MV-4-11 (cell line): ENCODE results near the gene HAUS1.
"Not testable (repeated sequence)": the region's sequence is repeated elsewhere in the genome, so short reads cannot be mapped to it uniquely, and the experiment has no call there.

Source experiments
- DNase-seq: peaks from one replicate; lab custom pipeline; 2025; lab: John Stamatoyannopoulos, UW

Gene HAUS1

GRCh38 chr18:46088501-46088900 is 15.7 kb upstream of the HAUS1 start:
- not testable (repeated sequence) for DNase-seq

GRCh38 chr18:46095532-46095931 is 8.7 kb upstream of the HAUS1 start:
- DNase-seq, result no peak

- DNase-seq, result no peak
These were observed 7.4 kb upstream of the HAUS1 start for GRCh38 chr18:46096651-46097300.

- DNase-seq, result no peak
These were observed 6.8 kb upstream of the HAUS1 start for GRCh38 chr18:46097431-46097800.

- peak; percentile 77 for DNase-seq
These were observed 6.2 kb upstream of the HAUS1 start, which contains the start of gene ATP5F1A for GRCh38 chr18:46097801-46098615. ATP5F1A (minus strand) TSS chr18:46098296; CDS start chr18:46098231, 65 bp downstream.

- no peak for DNase-seq
These were observed 5.6 kb upstream of the HAUS1 start for GRCh38 chr18:46098616-46098933.

- no peak for DNase-seq
These were observed 4.7 kb upstream of the HAUS1 start for GRCh38 chr18:46099463-46099862.

GRCh38 chr18:46109386-46109785 is 5.2 kb downstream of the HAUS1 start:
- no peak for DNase-seq

- no peak for DNase-seq
These were observed 6.2 kb downstream of the HAUS1 start for GRCh38 chr18:46110406-46110805.

- no peak for DNase-seq
These were observed 9.6 kb downstream of the HAUS1 start for GRCh38 chr18:46113751-46114150.

GRCh38 chr18:46126625-46127024 is 22.4 kb downstream of the HAUS1 start:
- not testable (repeated sequence) for DNase-seq

GRCh38 chr18:46130061-46130460 is 25.9 kb downstream of the HAUS1 start:
- no peak for DNase-seq

- DNase-seq, result not testable (repeated sequence)
These were observed 26.4 kb downstream of the HAUS1 start for GRCh38 chr18:46130549-46130948.

- DNase-seq, result no peak
These were observed 29.3 kb downstream of the HAUS1 start for GRCh38 chr18:46133534-46133933.

- DNase-seq, result no peak
These were observed 30.9 kb downstream of the HAUS1 start for GRCh38 chr18:46134920-46135675.

- DNase-seq, result no peak
These were observed 36.0 kb downstream of the HAUS1 start for GRCh38 chr18:46140173-46140572.

GRCh38 chr18:46141199-46141598 is 37.0 kb downstream of the HAUS1 start:
- DNase-seq, result peak; percentile 65

GRCh38 chr18:46148810-46149209 is 44.6 kb downstream of the HAUS1 start:
- peak; percentile 43 for DNase-seq

- DNase-seq, result no peak
These were observed 48.2 kb downstream of the HAUS1 start for GRCh38 chr18:46152436-46152807.

GRCh38 chr18:46152808-46153617 is 48.8 kb downstream of the HAUS1 start:
- no peak for DNase-seq

- DNase-seq, result no peak
These were observed 51.5 kb downstream of the HAUS1 start for GRCh38 chr18:46155641-46156051.

- DNase-seq, result no peak
These were observed 52.0 kb downstream of the HAUS1 start for GRCh38 chr18:46156124-46156745.
